H9 (cell line): ENCODE measurements around the gene SYTL1. TPM values are rescaled to one million over a fixed set of nuclear protein-coding genes. Genes with fewer than 3 reads are reported as not detected.

Experiments
- DNase-seq: peaks from one replicate; pipeline ENCODE4 v3.0.0-alpha.2; 2017
- H2AFZ ChIP-seq: one replicate; pipeline ENCODE4 v1.6.1; 2013; ENCODE audit warnings: mild to moderate bottlenecking, low read length, control low read depth, moderate library complexity
- H2AK5ac ChIP-seq: 2 replicates; pipeline ENCODE4 v1.6.1; 2013; ENCODE audit warnings: low read length, control low read depth, mixed read lengths; ENCODE audit not compliant: insufficient read length
- H2BK120ac ChIP-seq: one replicate; pipeline ENCODE4 v1.6.1; 2013; ENCODE audit warnings: low read depth, mild to moderate bottlenecking, low read length, control low read depth, inconsistent platforms; ENCODE audit not compliant: poor library complexity, severe bottlenecking
- H2BK12ac ChIP-seq: 2 replicates; pipeline ENCODE4 v1.6.1; 2013; ENCODE audit warnings: low read length, control low read depth, mixed read lengths, low read depth; ENCODE audit not compliant: insufficient read length
- H2BK15ac ChIP-seq: 2 replicates; pipeline ENCODE4 v1.6.1; 2013; ENCODE audit warnings: low read depth, low read length, control low read depth
- H2BK20ac ChIP-seq: one replicate; pipeline ENCODE4 v1.6.1; 2013; ENCODE audit warnings: low read depth, mild to moderate bottlenecking, low read length, control low read depth, inconsistent platforms; ENCODE audit not compliant: poor library complexity, severe bottlenecking
- H2BK5ac ChIP-seq: 2 replicates; pipeline ENCODE4 v1.6.1; 2013; ENCODE audit warnings: low read length, control low read depth, mixed read lengths; ENCODE audit not compliant: insufficient read length
- H3K14ac ChIP-seq: 2 replicates; pipeline ENCODE4 v1.6.1; 2013; ENCODE audit warnings: low read length, control low read depth; ENCODE audit not compliant: insufficient read depth
- H3K18ac ChIP-seq: 2 replicates; pipeline ENCODE4 v1.6.1; 2013; ENCODE audit warnings: low read depth, mild to moderate bottlenecking, mixed read lengths, low read length, control low read depth; ENCODE audit not compliant: insufficient read length
- H3K23ac ChIP-seq: 2 replicates; pipeline ENCODE4 v1.6.1; 2013; ENCODE audit warnings: low read length, control low read depth, mixed read lengths, low read depth; ENCODE audit not compliant: insufficient read length
- H3K23me2 ChIP-seq: 2 replicates; pipeline ENCODE4 v1.6.1; 2013; ENCODE audit warnings: low read depth, mild to moderate bottlenecking, mixed read lengths, low read length, control low read depth; ENCODE audit not compliant: insufficient read length, poor library complexity, severe bottlenecking
- H3K27ac ChIP-seq: 2 replicates; pipeline ENCODE4 v1.5.1; 2013; ENCODE audit warnings: low read length, control low read depth, mixed read lengths, low read depth; ENCODE audit not compliant: insufficient read length
- H3K27me3 ChIP-seq: 2 replicates; pipeline ENCODE4 v1.6.1; 2013; ENCODE audit warnings: low read length, control low read depth, inconsistent platforms; ENCODE audit not compliant: insufficient read depth
- H3K4ac ChIP-seq: 2 replicates; pipeline ENCODE4 v1.6.1; 2013; ENCODE audit warnings: low read depth, mild to moderate bottlenecking, control low read depth, inconsistent platforms, low read length, moderate library complexity
- H3K4me1 ChIP-seq: 2 replicates; pipeline ENCODE4 v1.6.1; 2013; ENCODE audit warnings: low read length, control low read depth, inconsistent platforms; ENCODE audit not compliant: insufficient read depth
- H3K4me2 ChIP-seq: 2 replicates; pipeline ENCODE4 v1.6.1; 2013; ENCODE audit warnings: low read length, control low read depth, mixed read lengths; ENCODE audit not compliant: insufficient read length, insufficient read depth
- H3K56ac ChIP-seq: 2 replicates; pipeline ENCODE4 v1.6.1; 2013; ENCODE audit warnings: low read depth, mild to moderate bottlenecking, mixed read lengths, low read length, control low read depth; ENCODE audit not compliant: insufficient read length
- H3K79me1 ChIP-seq: 2 replicates; pipeline ENCODE4 v1.6.1; 2013; ENCODE audit warnings: low read depth, mild to moderate bottlenecking, moderate library complexity, low read length, control low read depth, inconsistent platforms; ENCODE audit not compliant: insufficient read depth, poor library complexity, severe bottlenecking
- H3K79me2 ChIP-seq: 2 replicates; pipeline ENCODE4 v1.6.1; 2013; ENCODE audit warnings: low read length, control low read depth, inconsistent platforms; ENCODE audit not compliant: insufficient read depth
- H3K9ac ChIP-seq: 2 replicates; pipeline ENCODE4 v1.6.1; 2013; ENCODE audit warnings: low read length, control low read depth, mixed read lengths; ENCODE audit not compliant: insufficient read length; ENCODE audit errors: extremely low read depth
- H3K9me3 ChIP-seq: one replicate; pipeline ENCODE4 v1.6.1; 2013; ENCODE audit warnings: low read depth, low read length, inconsistent platforms; ENCODE audit not compliant: control insufficient read depth
- H3T11ph ChIP-seq: one replicate; pipeline ENCODE4 v1.6.1; 2013; ENCODE audit warnings: mild to moderate bottlenecking, low read length, control low read depth, inconsistent platforms
- H4K20me1 ChIP-seq: one replicate; pipeline ENCODE4 v1.6.1; 2013; ENCODE audit not compliant: control insufficient read depth, insufficient read length, insufficient read depth
- H4K5ac ChIP-seq: 2 replicates; pipeline ENCODE4 v1.6.1; 2013; ENCODE audit warnings: low read depth, mild to moderate bottlenecking, mixed read lengths, low read length, control low read depth; ENCODE audit not compliant: insufficient read length
- H4K8ac ChIP-seq: replicated peaks from 2 replicates; pipeline ENCODE4 v1.6.1; 2013; ENCODE audit warnings: low read length, control low read depth, mixed read lengths, low read depth; ENCODE audit not compliant: insufficient read length
- H4K91ac ChIP-seq: 2 replicates; pipeline ENCODE4 v1.6.1; 2013; ENCODE audit warnings: low read depth, mild to moderate bottlenecking, moderate library complexity, mixed read lengths, low read length, control low read depth; ENCODE audit not compliant: insufficient read length
- H3K27ac Mint-ChIP-seq, 3 experiments: 2 replicates in 2 of 3; 3 replicates in 1 of 3; pipeline ENCODE4 v1.8.0; 2020 to 2021; ENCODE audit warnings: mixed read lengths in 3 of 3, mild to moderate bottlenecking in 1 of 3, moderate library complexity in 1 of 3
- H3K27me3 Mint-ChIP-seq: 2 replicates; pipeline ENCODE4 v1.8.0; 2021; ENCODE audit warnings: low read depth, mild to moderate bottlenecking, moderate library complexity, mixed read lengths
- H3K36me3 Mint-ChIP-seq, 3 experiments: 2 replicates in 2 of 3; 3 replicates in 1 of 3; pipeline ENCODE4 v1.8.0; 2020 to 2021; ENCODE audit warnings: low read depth in 3 of 3, mixed read lengths in 3 of 3; ENCODE audit not compliant: insufficient read depth in 1 of 3
- H3K4me1 Mint-ChIP-seq, 2 experiments: 2 replicates each; pipeline ENCODE4 v1.8.0; 2020; ENCODE audit warnings: mixed read lengths in 2 of 2
- H3K4me3 Mint-ChIP-seq, 2 experiments: 2 replicates in 1 of 2; 3 replicates in 1 of 2; pipeline ENCODE4 v1.8.0; 2020 to 2021; ENCODE audit warnings: mild to moderate bottlenecking in 2 of 2, mixed read lengths in 2 of 2, moderate library complexity in 1 of 2
- H3K9me3 Mint-ChIP-seq, 2 experiments: 2 replicates in 1 of 2; 3 replicates in 1 of 2; pipeline ENCODE4 v1.8.0; 2020; ENCODE audit warnings: mild to moderate bottlenecking in 2 of 2, mixed read lengths in 2 of 2, moderate library complexity in 1 of 2
- CTCF ChIP-seq: fragments of 200-600 bp; sonication (generic); conservative IDR thresholded peaks from 3 replicates; pipeline ENCODE4 v1.8.0; 2021; ENCODE audit warnings: antibody characterized with exemption, mild to moderate bottlenecking
- WGBS: extraction: QIAGEN DNeasy Blood & Tissue Kit; methylation state at CpG from one replicate; pipeline ENCODE4 v1.1.7; 2013; ENCODE audit warnings: missing lambda C conversion rate, low lambda C conversion rate, mixed read lengths; ENCODE audit not compliant: insufficient read length; ENCODE audit errors: extremely low coverage; 5-methylcytosine and 5-hydroxymethylcytosine counted together
- total RNA-seq: library from RNA; stranded (reverse); gene quantifications from 2 replicates; pipeline ENCODE4 v1.2.1, GENCODE V29; 2021

SYTL1 gene
- total RNA-seq, 1 experiment from 2014 or later: 12.0 TPM

GRCh38 chr1:27349784-27350662 lies 8.2 kb downstream of the SYTL1 start:
- no peak for TF ChIP-seq CTCF
- DNase-seq: peak; percentile 87
- H3K9me3 ChIP-seq: no peaks in the 10 kb centered on the region
- no peaks in the 10 kb centered on the region for H3K9me3 Mint-ChIP-seq
- no peaks in the 10 kb centered on the region for H3K4me1 ChIP-seq
- H3K14ac ChIP-seq: no peak overlapping the region
- no peak overlapping the region for H3K9ac ChIP-seq
- H3T11ph ChIP-seq: no peak overlapping the region
- H2AFZ ChIP-seq: no peak overlapping the region
- H3K56ac ChIP-seq: no peak overlapping the region
- peak overlapping the region; percentile 1 for H3K18ac ChIP-seq
- H4K91ac ChIP-seq: no peak overlapping the region
- H3K27ac Mint-ChIP-seq: no peak overlapping the region
- peaks cover 21% of the 10 kb centered on the region for H3K23me2 ChIP-seq
- no peak overlapping the region for H2BK5ac ChIP-seq
- no peak overlapping the region for H3K27ac ChIP-seq
- no peak overlapping the region for H2AK5ac ChIP-seq
- H4K5ac ChIP-seq: no peak overlapping the region
- peak overlapping the region; percentile 70 to 84 for H3K4me3 Mint-ChIP-seq
- no peak overlapping the region for H2BK12ac ChIP-seq
- H3K4ac ChIP-seq: no peak overlapping the region
- H3K27me3 Mint-ChIP-seq: peaks cover 21% of the 10 kb centered on the region
- no peak overlapping the region for H2BK20ac ChIP-seq
- peaks cover 14 to 20% of the 10 kb centered on the region in 2 experiments for H3K4me1 Mint-ChIP-seq
- H2BK15ac ChIP-seq: no peak overlapping the region
- no CpG with 5 or more reads among the region's 84 CpGs for WGBS
- peak overlapping the region; percentile 71 for H3K4me2 ChIP-seq
- no peak overlapping the region for H3K23ac ChIP-seq
- no peaks in the 10 kb centered on the region for H3K27me3 ChIP-seq
- H3K79me2 ChIP-seq: no peaks in the 10 kb centered on the region; the same call in 1 of the 2 replicates
- H3K36me3 Mint-ChIP-seq: peaks cover 4 to 15% (median 12%) of the 10 kb centered on the region in 3 experiments; a peak in 5 of 7 replicates
- H4K20me1 ChIP-seq: peaks cover 4% of the 10 kb centered on the region
- H2BK120ac ChIP-seq: no peak overlapping the region
- no peaks in the 10 kb centered on the region for H3K79me1 ChIP-seq
- H4K8ac ChIP-seq: no peak overlapping the region
